ENCODE data around the gene SARNP.

The SARNP gene

GRCh38 chr12:55818140-55818728 lies 710 bp upstream of the SARNP start:
- peaks cover 25% of the 10 kb centered on the region for H3F3A ChIP-seq (ENCODE audit: insufficient read depth)
- no peaks in the 10 kb centered on the region for H3K9me2 ChIP-seq (replicated peaks; ENCODE audit: insufficient read depth, low read length)
- peak overlapping the region; percentile 71 for H3K9ac ChIP-seq (ENCODE audit: low read length)
- peak overlapping the region; percentile 70 for H3K27ac ChIP-seq (ENCODE audit: low read depth, low read length)
- no peaks in the 10 kb centered on the region for H3K27me3 ChIP-seq (ENCODE audit: low read length)
- peaks cover 18% of the 10 kb centered on the region; the same call in 1 of the 2 replicates for H3K36me3 ChIP-seq (ENCODE audit: low read length)
- H3K79me2 ChIP-seq (ENCODE audit: insufficient read depth, low read length): peaks cover 58% of the 10 kb centered on the region
- H4K20me1 ChIP-seq (ENCODE audit: low read depth, low read length): peaks cover 4% of the 10 kb centered on the region; the same call in 1 of the 2 replicates
- H3K4me3 ChIP-seq (ENCODE audit: insufficient read depth, low read length, poor library complexity, severe bottlenecking): peak overlapping the region; percentile 91
- no peaks in the 10 kb centered on the region for H3K9me3 ChIP-seq (ENCODE audit: insufficient read depth, low read length)
- peak overlapping the region; percentile 65 for H2AFZ ChIP-seq (ENCODE audit: low read depth, low read length, severe bottlenecking)
- TF ChIP-seq CTCF (IDR thresholded peaks at IDR 0.05; ENCODE audit: insufficient read depth, low read length, poor library complexity, severe bottlenecking) (no peak), EZH2phosphoT487 (conservative IDR thresholded peaks at IDR 0.05; ENCODE audit: low read length) (no peak)
- peak overlapping the region; percentile 69 for H3K4me2 ChIP-seq (ENCODE audit: low read depth, low read length, poor library complexity, severe bottlenecking)

- H3K79me2 ChIP-seq (ENCODE audit: insufficient read depth, low read length): peaks cover 71% of the 10 kb centered on the region
- peak overlapping the region; percentile 80 for H3K4me3 ChIP-seq (ENCODE audit: insufficient read depth, low read length, poor library complexity, severe bottlenecking)
- peak overlapping the region; percentile 64 for H2AFZ ChIP-seq (ENCODE audit: low read depth, low read length, severe bottlenecking)
- H3K27me3 ChIP-seq (ENCODE audit: low read length): no peaks in the 10 kb centered on the region
- peak overlapping the region; percentile 95 for H3K4me2 ChIP-seq (ENCODE audit: low read depth, low read length, poor library complexity, severe bottlenecking)
- H3K36me3 ChIP-seq (ENCODE audit: low read length): 0 out of 2 replicates have a peak, but pooled peaks cover 8% of the 10 kb centered on the region
- TF ChIP-seq EZH2phosphoT487 (conservative IDR thresholded peaks at IDR 0.05; ENCODE audit: low read length) (no peak), CTCF (IDR thresholded peaks at IDR 0.05; ENCODE audit: insufficient read depth, low read length, poor library complexity, severe bottlenecking) (no peak)
- peaks cover 13% of the 10 kb centered on the region; the same call in 1 of the 2 replicates for H3F3A ChIP-seq (ENCODE audit: insufficient read depth)
- H3K9me2 ChIP-seq (replicated peaks; ENCODE audit: insufficient read depth, low read length): no peaks in the 10 kb centered on the region
- H3K9me3 ChIP-seq (ENCODE audit: insufficient read depth, low read length): no peaks in the 10 kb centered on the region
- peak overlapping the region; percentile 83 for H3K9ac ChIP-seq (ENCODE audit: low read length)
- H4K20me1 ChIP-seq (ENCODE audit: low read depth, low read length): peaks cover 4% of the 10 kb centered on the region; the same call in 1 of the 2 replicates
- H3K27ac ChIP-seq (ENCODE audit: low read depth, low read length): peak overlapping the region; percentile 62
Measured at GRCh38 chr12:55816881-55817344, 611 bp downstream of the SARNP start.

- no peak overlapping the region for H3K27ac ChIP-seq (ENCODE audit: low read depth, low read length)
- H3K4me3 ChIP-seq (ENCODE audit: insufficient read depth, low read length, poor library complexity, severe bottlenecking): peak overlapping the region; percentile 80
- H2AFZ ChIP-seq (ENCODE audit: low read depth, low read length, severe bottlenecking): no peak overlapping the region
- peaks cover 86% of the 10 kb centered on the region for H3K79me2 ChIP-seq (ENCODE audit: insufficient read depth, low read length)
- 0 out of 2 replicates have a peak, but pooled peaks cover under 1% of the 10 kb centered on the region for H3K36me3 ChIP-seq (ENCODE audit: low read length)
- no peaks in the 10 kb centered on the region for H3K9me2 ChIP-seq (replicated peaks; ENCODE audit: insufficient read depth, low read length)
- H3K27me3 ChIP-seq (ENCODE audit: low read length): no peaks in the 10 kb centered on the region
- peaks cover 8% of the 10 kb centered on the region; the same call in 1 of the 2 replicates for H4K20me1 ChIP-seq (ENCODE audit: low read depth, low read length)
- peaks cover 8% of the 10 kb centered on the region; the same call in 1 of the 2 replicates for H3F3A ChIP-seq (ENCODE audit: insufficient read depth)
- peak overlapping the region; percentile 95 for H3K4me2 ChIP-seq (ENCODE audit: low read depth, low read length, poor library complexity, severe bottlenecking)
- H3K9ac ChIP-seq (ENCODE audit: low read length): peak overlapping the region; percentile 83
- H3K9me3 ChIP-seq (ENCODE audit: insufficient read depth, low read length): no peaks in the 10 kb centered on the region
- TF ChIP-seq CTCF (IDR thresholded peaks at IDR 0.05; ENCODE audit: insufficient read depth, low read length, poor library complexity, severe bottlenecking): no peak
- TF ChIP-seq EZH2phosphoT487 (conservative IDR thresholded peaks at IDR 0.05; ENCODE audit: low read length): no peak
Measured at GRCh38 chr12:55815473-55815872, 2.1 kb downstream of the SARNP start.
